Measurements from ENCODE around the gene ASTN2. TPM values are rescaled to one million over a fixed set of nuclear protein-coding genes. Genes with fewer than 3 reads are reported as not detected.

The ASTN2 gene
- total RNA-seq, 4 donors from 2014 or later = 0.94 to 5.6 (median 3.7) TPM

DNA sequence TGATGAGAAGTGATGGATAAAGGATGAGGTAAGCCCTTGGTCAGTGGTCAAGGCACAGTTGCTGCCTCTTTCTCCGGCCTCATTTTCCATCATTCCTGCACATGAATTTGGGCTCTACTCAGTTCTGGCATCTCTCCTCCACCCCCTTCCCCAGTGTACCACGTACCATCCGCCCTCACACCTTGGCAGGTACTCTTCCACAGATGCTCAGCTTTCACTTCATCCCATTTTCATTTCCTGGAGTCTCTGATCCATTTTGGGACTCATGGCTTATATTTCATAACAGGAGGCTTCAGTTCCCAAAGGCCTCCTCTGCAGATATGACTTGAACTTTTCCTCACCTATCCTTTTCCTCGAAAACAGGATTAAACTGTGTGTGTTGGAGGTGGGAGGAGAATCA is 326.7 kb downstream of the ASTN2 start:
- DNase-seq = no peak
- Histone ChIP-seq H3K36me3 (no peaks in the 10 kb centered on the region), H3K4me3 (replicated peaks in 1 of 3) (no peak overlapping the region), H3K27ac (no peak overlapping the region), H3K9me3 (no peaks in the 10 kb centered on the region), H3K4me1 (no peaks in the 10 kb centered on the region), H3K27me3 (no peaks in the 10 kb centered on the region)
- WGBS, 2 donors = 58 to 68% methylated on average over 4 of the region's 4 CpGs
- intact Hi-C loops (cut with DNase I) = no loop called here
- TF ChIP-seq, protein P1, sequence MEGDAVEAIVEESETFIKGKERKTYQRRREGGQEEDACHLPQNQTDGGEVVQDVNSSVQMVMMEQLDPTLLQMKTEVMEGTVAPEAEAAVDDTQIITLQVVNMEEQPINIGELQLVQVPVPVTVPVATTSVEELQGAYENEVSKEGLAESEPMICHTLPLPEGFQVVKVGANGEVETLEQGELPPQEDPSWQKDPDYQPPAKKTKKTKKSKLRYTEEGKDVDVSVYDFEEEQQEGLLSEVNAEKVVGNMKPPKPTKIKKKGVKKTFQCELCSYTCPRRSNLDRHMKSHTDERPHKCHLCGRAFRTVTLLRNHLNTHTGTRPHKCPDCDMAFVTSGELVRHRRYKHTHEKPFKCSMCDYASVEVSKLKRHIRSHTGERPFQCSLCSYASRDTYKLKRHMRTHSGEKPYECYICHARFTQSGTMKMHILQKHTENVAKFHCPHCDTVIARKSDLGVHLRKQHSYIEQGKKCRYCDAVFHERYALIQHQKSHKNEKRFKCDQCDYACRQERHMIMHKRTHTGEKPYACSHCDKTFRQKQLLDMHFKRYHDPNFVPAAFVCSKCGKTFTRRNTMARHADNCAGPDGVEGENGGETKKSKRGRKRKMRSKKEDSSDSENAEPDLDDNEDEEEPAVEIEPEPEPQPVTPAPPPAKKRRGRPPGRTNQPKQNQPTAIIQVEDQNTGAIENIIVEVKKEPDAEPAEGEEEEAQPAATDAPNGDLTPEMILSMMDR (IDR thresholded peaks at IDR 0.05) = no peak
- no peak for TF ChIP-seq POLR2A (IDR thresholded peaks at IDR 0.05)

DNA sequence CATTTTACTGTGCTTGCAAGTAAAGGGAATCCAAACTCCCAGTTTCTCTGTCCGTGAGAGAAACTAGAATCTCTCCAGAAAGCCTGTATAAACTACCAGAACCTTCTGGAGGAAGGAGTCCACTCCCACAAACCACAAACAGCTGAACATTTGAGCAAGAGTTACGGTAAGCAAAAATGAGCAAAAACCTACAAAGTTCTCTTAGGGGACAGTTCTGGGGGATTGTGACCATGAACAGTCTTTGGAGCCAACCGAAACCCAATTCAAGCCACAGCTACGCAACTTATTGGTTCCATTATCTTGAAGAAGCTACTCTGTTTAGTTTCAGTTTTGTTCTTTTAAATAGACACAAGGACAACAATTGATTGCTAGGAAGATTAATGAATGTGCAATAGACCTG is 330.6 kb downstream of the ASTN2 start:
- H3K27ac ChIP-seq = no peak overlapping the region
- no peaks in the 10 kb centered on the region for H3K36me3 ChIP-seq
- H3K27me3 ChIP-seq = no peaks in the 10 kb centered on the region
- H3K9me3 ChIP-seq = no peaks in the 10 kb centered on the region
- TF ChIP-seq, protein P1 (IDR thresholded peaks at IDR 0.05) = no peak
- TF ChIP-seq POLR2A (IDR thresholded peaks at IDR 0.05) = no peak
- intact Hi-C loops (cut with DNase I) = no loop called here
- DNase-seq = no peak
- no peaks in the 10 kb centered on the region for H3K4me1 ChIP-seq
- no peak overlapping the region for H3K4me3 ChIP-seq (replicated peaks in 1 of 3)
- 80 to 82% methylated on average over 4 of the region's 4 CpGs for WGBS, 2 donors

- Histone ChIP-seq H3K27ac (no peak overlapping the region), H3K4me3 (replicated peaks in 1 of 3) (no peak overlapping the region), H3K4me1 (no peaks in the 10 kb centered on the region), H3K36me3 (no peaks in the 10 kb centered on the region), H3K9me3 (no peaks in the 10 kb centered on the region), H3K27me3 (no peaks in the 10 kb centered on the region)
- no peak for DNase-seq
- intact Hi-C loops (cut with DNase I) = no loop called here
- WGBS, 2 donors = 49 to 58% methylated on average over 8 of the region's 8 CpGs
- TF ChIP-seq, protein P1 (IDR thresholded peaks at IDR 0.05) = no peak
- TF ChIP-seq POLR2A (IDR thresholded peaks at IDR 0.05) = no peak
Observed at GRCh38 chr9:117083559-117083958, 331.3 kb downstream of the ASTN2 start.

- 19 to 29% methylated on average over 5 of the region's 5 CpGs for WGBS, 2 donors
Observed at GRCh38 chr9:117081641-117082317, 333.1 kb downstream of the ASTN2 start.

GRCh38 chr9:117080765-117081390 is 334.0 kb downstream of the ASTN2 start:
- WGBS, 2 donors = 60 to 70% methylated on average over 2 of the region's 2 CpGs
- intact Hi-C loops (cut with DNase I) = no loop called here
- no peak overlapping the region for H3K4me3 ChIP-seq (replicated peaks in 1 of 3)

More at GRCh38 chr9:117081641-117082317, 333.1 kb downstream of the ASTN2 start:
- intact Hi-C loops (cut with DNase I) = no loop called here
- Histone ChIP-seq H3K27ac (no peak overlapping the region), H3K9me3 (no peaks in the 10 kb centered on the region), H3K27me3 (no peaks in the 10 kb centered on the region), H3K36me3 (no peaks in the 10 kb centered on the region), H3K4me1 (no peaks in the 10 kb centered on the region), H3K4me3 (replicated peaks in 1 of 3) (no peak overlapping the region)
- DNase-seq = no peak
- TF ChIP-seq, protein P1 (IDR thresholded peaks at IDR 0.05) = no peak
- TF ChIP-seq POLR2A (IDR thresholded peaks at IDR 0.05) = no peak

More at GRCh38 chr9:117080765-117081390, 334.0 kb downstream of the ASTN2 start:
- no peak overlapping the region for H3K27ac ChIP-seq
- no peaks in the 10 kb centered on the region for H3K27me3 ChIP-seq
- no peak for TF ChIP-seq POLR2A (IDR thresholded peaks at IDR 0.05)
- TF ChIP-seq, protein P1 (IDR thresholded peaks at IDR 0.05) = no peak
- no peak for DNase-seq
- H3K36me3 ChIP-seq = no peaks in the 10 kb centered on the region
- no peaks in the 10 kb centered on the region for H3K4me1 ChIP-seq
- no peaks in the 10 kb centered on the region for H3K9me3 ChIP-seq

Measured in thyroid gland (tissue), 4 donors.